Inflammatory macrophage (primary cell): ENCODE results near the gene NR2C2.

Experiments used
- DNase-seq, 2 donors: peaks; one replicate each; pipeline ENCODE4 v3.0.0-alpha.2; 2020 to 2022

The NR2C2 gene

DNA sequence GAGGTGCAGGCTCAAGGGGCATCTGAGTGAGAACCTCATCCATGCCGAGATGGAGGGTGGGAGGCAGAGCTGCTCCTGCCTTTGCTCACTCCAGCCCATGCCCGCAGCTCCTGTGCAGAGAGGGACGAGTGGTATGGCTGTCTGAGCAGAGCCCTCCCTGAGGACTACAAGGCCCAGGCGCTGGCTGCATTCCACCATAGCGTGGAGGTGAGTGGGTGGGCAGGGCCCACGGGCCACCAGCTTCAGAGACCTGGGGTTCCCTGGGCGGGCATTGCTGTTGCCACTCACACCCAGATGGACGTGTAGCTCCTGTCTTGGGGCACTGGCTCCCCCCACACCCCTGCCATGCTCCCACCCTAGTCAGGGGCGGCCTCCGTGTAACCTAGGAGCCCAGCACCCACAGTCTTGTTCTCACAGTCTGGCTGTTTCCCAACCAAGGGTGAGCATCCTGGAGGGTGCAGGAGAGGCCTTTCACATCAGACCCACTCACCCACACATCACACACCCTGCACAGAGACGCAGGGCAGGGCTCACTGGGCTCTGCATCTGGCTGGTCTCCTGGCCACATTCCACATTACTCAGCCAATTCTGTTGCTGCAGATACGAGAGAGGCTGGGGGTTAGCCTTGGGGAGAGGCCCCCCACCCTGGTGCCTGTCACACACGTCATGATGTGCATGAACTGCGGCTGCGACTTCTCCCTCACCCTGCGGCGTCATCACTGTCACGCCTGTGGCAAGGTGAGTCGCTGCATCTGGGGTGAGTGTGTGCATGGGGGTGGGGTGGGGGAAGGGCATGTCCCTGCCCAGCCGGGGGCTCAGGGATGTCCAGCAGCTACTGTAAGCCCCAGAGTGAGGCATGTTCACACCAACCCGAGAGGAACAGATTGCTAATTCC lies 25.3 kb upstream of the NR2C2 start:
- no peak for DNase-seq

DNA sequence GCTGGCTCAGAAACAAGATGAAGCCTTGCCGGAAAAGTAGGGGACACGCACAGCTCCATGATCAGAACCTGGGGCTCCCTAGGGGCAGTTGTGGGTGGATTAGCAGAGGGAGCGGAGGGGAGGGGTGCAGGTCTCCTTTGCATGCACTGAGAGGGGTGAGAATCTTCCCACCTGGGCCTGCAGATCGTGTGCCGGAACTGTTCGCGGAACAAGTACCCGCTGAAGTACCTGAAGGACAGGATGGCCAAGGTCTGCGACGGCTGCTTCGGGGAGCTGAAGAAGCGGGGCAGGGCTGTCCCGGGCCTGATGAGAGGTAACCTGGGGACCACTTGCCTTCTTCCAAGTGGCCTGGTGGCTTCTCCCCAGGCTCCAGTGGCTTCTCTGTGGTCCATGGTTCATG lies 24.5 kb upstream of the NR2C2 start:
- DNase-seq = no peak

DNA sequence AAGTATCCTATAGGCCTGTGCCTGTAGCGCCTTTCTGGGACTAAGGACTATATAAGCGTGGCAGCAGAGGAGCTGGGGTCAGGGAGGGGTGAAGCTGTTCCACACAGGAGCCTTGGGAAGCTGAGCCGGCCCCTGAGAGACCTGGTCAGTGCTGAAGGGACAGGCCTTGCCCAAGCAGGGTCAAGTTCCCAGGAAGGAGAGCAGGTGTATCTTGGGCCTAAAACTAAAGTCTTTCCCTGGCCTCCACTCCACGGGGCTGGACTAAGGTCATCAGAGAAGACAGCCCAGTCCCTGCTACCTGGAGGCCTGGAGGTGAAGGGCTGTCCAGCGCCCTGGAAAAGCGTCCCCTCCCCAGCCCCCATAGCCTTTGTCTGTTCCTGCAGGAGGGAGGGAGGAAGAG lies 23.9 kb upstream of the NR2C2 start:
- no peak for DNase-seq

- peak; percentile 50 to 53 for DNase-seq
Observed at GRCh38 chr3:14925729-14926591, 21.4 kb upstream of the NR2C2 start.

DNA sequence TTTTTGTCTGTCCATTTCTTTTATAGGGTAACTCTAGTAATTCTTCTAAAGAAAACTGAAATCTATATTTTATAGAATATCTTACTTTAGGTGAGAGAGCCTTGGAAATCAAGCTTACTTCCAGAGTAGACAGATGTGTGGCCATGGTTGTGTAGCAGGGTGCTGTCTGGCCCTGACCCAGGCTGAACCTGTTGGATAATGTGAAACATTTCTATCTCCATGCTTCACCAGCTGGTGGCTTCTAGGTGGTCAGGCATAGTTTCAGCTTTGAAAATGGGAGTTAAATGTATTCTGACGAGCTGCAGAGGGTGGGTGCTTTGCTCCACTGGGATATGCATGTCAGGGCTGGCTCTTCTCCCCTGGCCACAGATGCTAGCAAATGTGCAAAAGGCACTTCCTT lies 20.8 kb upstream of the NR2C2 start:
- no peak for DNase-seq

DNA sequence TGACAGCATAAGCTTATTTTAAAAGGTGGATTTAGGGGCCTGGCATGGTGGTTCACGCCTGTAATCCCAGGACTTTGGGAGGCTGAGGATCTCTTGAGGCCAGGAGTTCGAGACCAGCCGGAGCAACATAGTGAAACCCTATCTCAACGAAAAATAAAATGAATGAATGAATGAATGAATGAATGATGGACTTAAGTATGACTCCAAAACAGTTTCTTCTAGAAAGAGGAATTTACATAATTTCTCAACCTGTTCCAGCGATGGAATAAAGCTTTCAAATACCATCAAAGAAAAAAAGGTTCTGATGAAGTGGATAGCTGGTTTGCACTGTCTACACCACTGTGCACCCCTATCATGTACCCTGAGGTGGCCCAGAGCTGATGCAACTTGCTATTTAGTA lies 20.1 kb upstream of the NR2C2 start:
- DNase-seq = no peak

DNA sequence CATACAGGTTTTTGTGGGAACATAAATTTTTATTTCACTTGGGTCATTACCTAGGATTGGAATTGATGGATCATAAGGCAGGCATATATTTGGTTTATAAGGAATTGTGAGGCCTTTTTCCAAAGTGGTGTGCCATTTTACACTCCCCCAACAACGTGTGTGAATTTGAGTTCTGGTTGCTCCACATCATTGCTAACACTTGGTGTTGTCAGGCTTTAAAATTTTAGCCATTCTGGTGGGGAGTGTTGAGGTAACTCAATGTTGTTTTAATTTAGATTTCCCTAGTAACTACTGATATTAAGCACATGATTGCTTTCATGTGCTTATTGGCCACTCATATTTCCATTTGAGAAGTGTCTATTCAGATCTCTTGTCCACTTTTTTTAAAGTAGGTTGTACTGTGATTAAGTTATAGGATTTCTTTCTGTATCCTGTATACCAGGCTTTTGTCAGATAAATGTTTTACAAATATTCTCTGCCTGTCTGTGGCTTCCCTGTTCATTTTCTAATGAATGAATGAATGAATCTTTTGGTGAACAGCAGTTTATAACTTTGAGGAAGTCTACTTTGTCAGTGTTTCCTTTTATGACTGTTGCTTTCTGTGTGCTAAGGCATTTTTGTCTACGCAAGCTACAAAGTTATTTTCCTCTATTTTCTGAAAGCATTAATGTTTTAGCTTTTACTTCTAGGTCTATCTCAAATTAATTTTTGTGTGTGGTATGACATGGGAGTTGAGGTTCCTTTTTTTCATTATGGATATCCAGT lies 17.9 kb upstream of the NR2C2 start:
- peak in 1 of 2 donors; percentile 48 for DNase-seq

- DNase-seq = no peak
Observed at GRCh38 chr3:14933820-14934425, 13.5 kb upstream of the NR2C2 start.

DNA sequence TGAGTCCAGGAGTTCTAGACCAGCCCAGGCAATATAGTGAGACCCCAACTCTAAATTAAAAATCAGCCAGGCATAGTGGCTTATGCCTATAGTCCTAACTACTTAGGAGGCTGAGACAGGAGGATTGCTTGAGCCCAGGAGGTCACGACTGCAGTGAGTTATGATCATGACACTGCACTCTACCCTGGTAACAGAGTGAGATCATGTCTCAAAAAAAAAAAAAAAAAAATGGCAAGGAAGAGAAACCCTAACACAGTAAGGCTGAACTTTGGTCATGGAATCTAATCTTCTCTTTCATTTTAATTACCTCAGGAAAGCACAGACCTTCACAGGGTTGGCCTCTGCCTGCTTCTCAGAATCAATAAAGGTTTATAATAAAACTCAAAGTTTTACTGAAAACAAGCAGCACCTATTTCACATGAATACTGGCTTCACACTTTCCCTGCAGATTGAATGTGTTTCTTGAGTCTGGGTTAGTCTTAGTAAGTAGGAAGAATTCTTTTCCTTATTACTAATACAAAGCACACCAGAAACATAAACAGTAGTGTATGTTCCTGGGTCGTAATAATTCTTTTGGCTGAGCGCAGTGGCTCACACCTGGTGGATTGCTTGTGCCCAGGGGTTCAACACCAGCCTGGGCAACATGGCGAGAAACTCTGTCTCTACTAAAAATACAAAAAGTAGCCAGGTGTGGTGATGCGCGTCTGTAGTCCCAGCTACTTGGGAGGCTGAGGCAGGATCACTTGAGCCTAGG lies 11.6 kb upstream of the NR2C2 start:
- no peak for DNase-seq

GRCh38 chr3:14938954-14939353 lies 8.4 kb upstream of the NR2C2 start:
- peak; percentile 60 to 63 for DNase-seq

DNA sequence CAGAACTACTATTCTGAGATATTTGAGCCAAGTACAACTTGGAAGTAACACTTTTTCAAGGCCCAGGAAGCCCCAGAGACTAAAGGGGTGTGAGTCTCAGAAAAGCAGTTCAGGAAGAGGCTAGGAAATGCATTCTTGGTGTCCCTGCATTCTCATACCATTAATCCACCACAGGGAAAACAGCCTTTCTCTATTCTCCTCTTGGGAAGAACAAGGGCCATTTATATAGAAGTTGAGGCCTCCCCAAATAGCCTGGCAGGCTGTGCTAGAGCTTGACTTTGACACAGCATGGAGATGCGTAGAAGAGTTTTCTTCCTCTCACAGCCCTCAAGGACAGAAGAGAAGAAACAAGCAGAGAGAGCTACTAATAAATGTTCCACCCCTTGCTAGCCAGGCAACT lies 5.5 kb upstream of the NR2C2 start:
- DNase-seq = no peak

- no peak for DNase-seq
Observed at GRCh38 chr3:14943042-14943441, 4.3 kb upstream of the NR2C2 start.

- DNase-seq = peak; percentile 32 to 40
Observed at GRCh38 chr3:14946236-14946635, 1.1 kb upstream of the NR2C2 start.

DNA sequence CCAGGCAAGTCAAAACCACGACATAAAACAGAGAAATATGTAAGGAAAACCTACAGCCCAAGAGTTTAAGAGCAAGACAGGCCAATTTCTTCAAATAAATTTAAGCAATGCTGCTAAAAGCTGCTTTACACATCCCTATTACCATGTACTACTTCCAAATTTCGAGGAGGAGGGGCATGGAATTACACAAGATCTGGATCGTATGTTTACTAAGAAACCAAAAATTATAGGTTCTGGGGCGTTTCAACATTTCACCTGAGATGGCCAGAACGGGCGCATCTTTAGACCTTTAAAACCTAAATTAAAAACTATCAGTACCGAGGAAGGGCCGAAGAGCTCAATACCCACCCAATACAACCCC lies 664 bp upstream of the NR2C2 start:
- peak; percentile 35 to 53 for DNase-seq

GRCh38 chr3:14947886-14948608 lies 664 bp downstream of the NR2C2 start:
- peak; percentile 97 to 98 for DNase-seq

DNA sequence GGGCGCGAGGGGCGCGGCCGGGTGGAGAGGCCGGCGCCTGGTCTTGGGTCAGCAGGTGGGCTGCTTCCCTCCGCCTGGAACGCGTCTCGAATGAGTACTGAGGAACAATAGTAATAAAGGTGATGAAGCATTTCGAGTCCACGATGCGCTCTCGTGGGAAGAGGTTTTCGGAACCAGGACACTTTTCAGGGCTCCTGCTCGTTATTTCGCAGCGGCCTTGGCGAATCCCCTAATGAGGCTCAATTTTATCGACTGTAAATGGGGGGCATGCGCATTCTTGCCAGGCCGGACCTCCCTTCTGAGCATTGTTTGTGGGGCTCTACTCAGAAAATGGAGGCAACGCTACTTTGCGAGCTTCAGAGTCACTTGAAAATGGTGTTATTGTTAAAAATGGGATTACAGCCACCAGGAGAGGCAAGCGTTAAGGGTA lies 1.2 kb downstream of the NR2C2 start:
- no peak for DNase-seq

DNA sequence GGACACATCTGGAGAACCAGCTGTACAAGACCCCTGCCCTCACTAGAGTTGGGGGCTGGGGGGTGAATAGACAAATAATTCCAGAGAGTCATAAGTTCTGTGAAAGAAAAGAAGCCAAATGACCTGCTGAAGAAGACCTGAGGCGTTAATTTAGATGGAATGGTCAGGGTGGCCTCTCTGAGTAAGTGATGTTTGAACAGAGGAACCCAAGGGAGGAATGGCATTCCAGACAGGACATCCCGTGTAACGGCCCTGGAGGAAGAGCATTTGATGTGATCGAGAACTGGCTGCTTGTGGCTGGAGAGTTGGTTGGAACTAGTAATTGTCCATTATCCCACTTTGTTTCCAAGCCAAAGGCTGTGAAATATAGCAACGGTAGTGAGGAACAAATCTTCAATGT lies 1.7 kb downstream of the NR2C2 start:
- DNase-seq = no peak

DNA sequence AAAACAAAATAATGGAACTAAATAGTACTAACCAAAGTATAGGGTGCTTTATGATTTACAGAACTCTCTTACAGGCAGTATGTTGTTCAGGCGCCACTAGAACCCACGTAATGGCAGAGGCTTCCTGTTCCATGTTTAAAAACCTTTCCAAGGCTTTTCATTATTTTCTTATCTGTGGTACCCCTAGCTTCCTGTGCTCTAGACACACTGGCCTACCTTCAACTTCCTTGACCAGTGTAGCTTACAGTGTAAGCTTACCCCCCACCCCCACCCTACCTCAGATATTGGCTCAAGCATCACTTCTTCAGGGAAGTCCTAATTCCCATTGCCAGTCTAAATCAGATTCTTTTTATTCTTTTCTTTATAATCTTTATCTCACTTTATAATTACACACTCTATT lies 2.9 kb downstream of the NR2C2 start:
- no peak for DNase-seq

GRCh38 chr3:14957153-14957552 lies 9.8 kb downstream of the NR2C2 start:
- no peak for DNase-seq

GRCh38 chr3:14957925-14958324 lies 10.5 kb downstream of the NR2C2 start:
- DNase-seq = no peak

DNA sequence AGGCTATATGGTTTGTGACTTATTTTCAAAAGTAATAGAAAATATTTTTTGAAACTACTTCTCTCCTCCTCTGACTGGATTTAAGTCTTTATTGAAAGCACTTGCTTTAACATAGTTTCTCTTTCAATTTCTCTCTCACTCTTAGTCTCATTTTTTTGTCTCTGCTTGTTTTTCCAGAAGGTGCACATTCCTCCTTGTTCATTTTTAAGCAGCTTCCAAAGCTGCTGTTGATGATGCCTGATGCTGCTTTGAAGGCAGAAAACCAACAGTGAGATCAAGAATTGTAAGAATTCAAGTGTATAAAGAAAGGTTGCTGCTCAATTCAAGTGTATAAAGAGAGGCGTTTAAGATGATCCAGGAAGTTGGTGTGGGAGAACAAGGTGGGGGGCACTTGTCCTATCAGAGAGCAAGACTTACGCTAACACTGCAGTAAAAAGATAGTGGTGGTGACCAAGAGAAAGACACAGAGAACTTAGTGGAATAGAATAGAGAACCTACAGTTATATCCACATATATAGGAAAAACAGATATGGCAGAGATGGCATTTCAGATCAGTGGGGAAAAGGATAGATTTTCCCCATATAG lies 12.1 kb downstream of the NR2C2 start:
- DNase-seq = no peak
